ENCODE results near the gene RNF213.
A peak's percentile ranks its signal among the peaks of the same experiment; 100 is the strongest.
"Not testable (repeated sequence)": the region's sequence is repeated elsewhere in the genome, so short reads cannot be mapped to it uniquely, and the experiment has no call there.

The RNF213 gene

GRCh38 chr17:80252871-80253270 is 7.8 kb upstream of the RNF213 start:
- no peak for DNase-seq (ENCODE audit: low spot score)

GRCh38 chr17:80253631-80254395 is 6.8 kb upstream of the RNF213 start:
- no peak for DNase-seq (ENCODE audit: low spot score)

GRCh38 chr17:80254396-80255251 is 6.0 kb upstream of the RNF213 start:
- no peak for DNase-seq (ENCODE audit: low spot score)

- no peak for DNase-seq (ENCODE audit: low spot score)
Observed at GRCh38 chr17:80256034-80256350, 4.7 kb upstream of the RNF213 start.

- no peak for DNase-seq (ENCODE audit: low spot score)
Observed at GRCh38 chr17:80257716-80258213, 2.9 kb upstream of the RNF213 start.

GRCh38 chr17:80258296-80258695 is 2.4 kb upstream of the RNF213 start:
- not testable (repeated sequence) for DNase-seq (ENCODE audit: low spot score)

- no peak for DNase-seq (ENCODE audit: low spot score)
Observed at GRCh38 chr17:80259457-80260068, 1.1 kb upstream of the RNF213 start.

GRCh38 chr17:80260069-80260535 is 550 bp upstream of the RNF213 start:
- DNase-seq (ENCODE audit: low spot score) = peak; percentile 91

- peak; percentile 70 for DNase-seq (ENCODE audit: low spot score)
Observed at GRCh38 chr17:80261159-80261894, 675 bp downstream of the RNF213 start.

GRCh38 chr17:80261895-80262279 is 1.2 kb downstream of the RNF213 start:
- DNase-seq (ENCODE audit: low spot score) = no peak

- no peak for DNase-seq (ENCODE audit: low spot score)
Observed at GRCh38 chr17:80262291-80262690, 1.6 kb downstream of the RNF213 start.

GRCh38 chr17:80262775-80263244 is 2.2 kb downstream of the RNF213 start:
- DNase-seq (ENCODE audit: low spot score) = no peak

GRCh38 chr17:80263253-80264204 is 2.9 kb downstream of the RNF213 start:
- DNase-seq (ENCODE audit: low spot score) = peak; percentile 53

GRCh38 chr17:80264205-80265075 is 3.8 kb downstream of the RNF213 start:
- no peak for DNase-seq (ENCODE audit: low spot score)

- DNase-seq (ENCODE audit: low spot score) = no peak
Observed at GRCh38 chr17:80265205-80266068, 4.8 kb downstream of the RNF213 start.

GRCh38 chr17:80267391-80267790 is 6.7 kb downstream of the RNF213 start:
- no peak for DNase-seq (ENCODE audit: low spot score)

GRCh38 chr17:80268427-80268826 is 7.8 kb downstream of the RNF213 start:
- DNase-seq (ENCODE audit: low spot score) = no peak

GRCh38 chr17:80269405-80269807 is 8.8 kb downstream of the RNF213 start:
- no peak for DNase-seq (ENCODE audit: low spot score)

- no peak for DNase-seq (ENCODE audit: low spot score)
Observed at GRCh38 chr17:80270104-80270503, 9.5 kb downstream of the RNF213 start.
